Measurements from ENCODE around the gene APBB2. TPM values are rescaled to one million over a fixed set of nuclear protein-coding genes. Genes with fewer than 3 reads are reported as not detected.

Gene APBB2
- total RNA-seq, 4 donors from 2014 or later: 12.2 to 29.2 (median 20.1) TPM

DNA sequence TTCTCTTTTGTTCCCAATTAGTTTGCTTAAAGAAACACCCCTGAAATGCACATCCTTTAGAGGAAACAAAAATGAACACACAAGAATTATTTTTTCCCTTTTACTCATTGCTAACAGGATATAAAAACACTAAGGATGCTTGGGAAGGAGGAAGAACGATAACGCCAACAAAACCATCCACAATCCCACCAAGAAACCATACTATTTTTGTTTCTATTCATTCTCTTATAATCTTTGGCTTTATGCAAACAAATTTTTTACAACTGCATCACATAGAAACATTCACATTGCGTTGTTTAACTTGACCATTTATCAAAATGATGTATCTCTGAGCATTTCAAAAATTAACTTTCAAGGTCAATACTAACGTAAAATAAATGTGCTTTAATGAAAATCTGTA, 12.0 kb downstream of the APBB2 start:
- Histone ChIP-seq H3K27me3 (no peaks in the 10 kb centered on the region), H3K27ac (peak overlapping the region in 1 of 4 donors; percentile 26), H3K9me3 (no peaks in the 10 kb centered on the region), H3K36me3 (no peaks in the 10 kb centered on the region), H3K4me3 (no peak overlapping the region), H3K4me1 (peaks cover 0 to 49% (median 0%) of the 10 kb centered on the region in 3 donors)
- no peak for TF ChIP-seq POLR2A (IDR thresholded peaks at IDR 0.05)
- TF ChIP-seq, protein P1, sequence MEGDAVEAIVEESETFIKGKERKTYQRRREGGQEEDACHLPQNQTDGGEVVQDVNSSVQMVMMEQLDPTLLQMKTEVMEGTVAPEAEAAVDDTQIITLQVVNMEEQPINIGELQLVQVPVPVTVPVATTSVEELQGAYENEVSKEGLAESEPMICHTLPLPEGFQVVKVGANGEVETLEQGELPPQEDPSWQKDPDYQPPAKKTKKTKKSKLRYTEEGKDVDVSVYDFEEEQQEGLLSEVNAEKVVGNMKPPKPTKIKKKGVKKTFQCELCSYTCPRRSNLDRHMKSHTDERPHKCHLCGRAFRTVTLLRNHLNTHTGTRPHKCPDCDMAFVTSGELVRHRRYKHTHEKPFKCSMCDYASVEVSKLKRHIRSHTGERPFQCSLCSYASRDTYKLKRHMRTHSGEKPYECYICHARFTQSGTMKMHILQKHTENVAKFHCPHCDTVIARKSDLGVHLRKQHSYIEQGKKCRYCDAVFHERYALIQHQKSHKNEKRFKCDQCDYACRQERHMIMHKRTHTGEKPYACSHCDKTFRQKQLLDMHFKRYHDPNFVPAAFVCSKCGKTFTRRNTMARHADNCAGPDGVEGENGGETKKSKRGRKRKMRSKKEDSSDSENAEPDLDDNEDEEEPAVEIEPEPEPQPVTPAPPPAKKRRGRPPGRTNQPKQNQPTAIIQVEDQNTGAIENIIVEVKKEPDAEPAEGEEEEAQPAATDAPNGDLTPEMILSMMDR (IDR thresholded peaks at IDR 0.05): no peak
- no peak for DNase-seq
- intact Hi-C loops (cut with DNase I): no loop called here
- 77 to 85% methylated on average over 4 of the region's 4 CpGs for WGBS, 2 donors

DNA sequence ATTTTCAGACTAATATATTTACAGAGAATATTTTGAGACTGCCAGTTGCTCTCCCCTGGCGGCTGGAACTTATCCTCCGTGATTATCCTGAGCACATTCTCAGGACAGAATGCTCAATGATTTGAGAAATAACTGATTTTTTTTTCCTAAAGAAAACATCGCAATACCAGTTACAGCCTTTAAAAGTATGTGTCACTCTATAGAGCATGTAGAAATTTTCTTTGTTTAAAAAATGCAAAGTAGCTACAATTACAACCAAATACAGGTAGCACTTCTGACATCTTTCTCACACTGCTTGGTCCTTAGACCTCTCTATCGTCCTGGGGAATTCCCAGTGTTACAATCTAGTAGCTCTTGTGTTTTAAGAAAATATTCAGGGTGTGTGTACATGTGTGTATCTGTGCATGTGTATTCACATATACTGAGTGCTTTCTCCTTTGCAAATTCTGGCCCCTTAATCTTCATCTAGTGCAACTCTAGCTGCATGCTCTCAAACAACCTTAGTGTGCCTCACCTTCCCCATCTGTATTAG, 13.8 kb downstream of the APBB2 start:
- intact Hi-C loops (cut with DNase I): no loop called here
- Histone ChIP-seq H3K4me1 (peaks cover 0 to 48% (median 0%) of the 10 kb centered on the region in 3 donors), H3K27me3 (no peaks in the 10 kb centered on the region), H3K9me3 (no peaks in the 10 kb centered on the region), H3K36me3 (no peaks in the 10 kb centered on the region), H3K4me3 (no peak overlapping the region), H3K27ac (no peak overlapping the region)
- no peak for DNase-seq
- no peak for TF ChIP-seq POLR2A (IDR thresholded peaks at IDR 0.05)
- TF ChIP-seq, protein P1 (IDR thresholded peaks at IDR 0.05): no peak
- WGBS, 2 donors: 72 to 88% methylated on average over 4 of the region's 4 CpGs

DNA sequence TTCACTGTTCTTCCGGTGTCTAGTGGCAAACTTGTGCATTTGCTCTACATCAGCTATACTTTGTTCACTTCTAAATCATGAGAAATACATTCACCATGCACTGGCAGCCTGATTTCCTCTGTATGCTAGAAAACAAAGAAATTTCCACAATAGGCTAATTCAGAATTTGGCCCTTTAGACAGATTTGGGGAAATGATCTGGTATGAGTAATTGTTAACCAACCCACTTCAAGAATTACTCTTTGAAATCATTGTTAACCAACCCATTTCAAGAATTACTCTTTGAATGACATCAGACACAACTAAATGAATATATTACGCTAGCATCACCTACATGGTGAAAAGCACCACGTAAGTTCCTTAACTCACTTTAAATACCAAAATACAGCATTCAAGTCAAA, 14.6 kb downstream of the APBB2 start:
- Histone ChIP-seq H3K9me3 (no peaks in the 10 kb centered on the region), H3K36me3 (no peaks in the 10 kb centered on the region), H3K4me1 (peaks cover 0 to 40% (median 0%) of the 10 kb centered on the region in 3 donors), H3K27me3 (no peaks in the 10 kb centered on the region), H3K27ac (no peak overlapping the region), H3K4me3 (no peak overlapping the region)
- 80 to 82% methylated on average over 3 of the region's 3 CpGs for WGBS, 2 donors
- TF ChIP-seq, protein P1 (IDR thresholded peaks at IDR 0.05): no peak
- no peak for TF ChIP-seq POLR2A (IDR thresholded peaks at IDR 0.05)
- DNase-seq: no peak
- intact Hi-C loops (cut with DNase I): no loop called here

DNA sequence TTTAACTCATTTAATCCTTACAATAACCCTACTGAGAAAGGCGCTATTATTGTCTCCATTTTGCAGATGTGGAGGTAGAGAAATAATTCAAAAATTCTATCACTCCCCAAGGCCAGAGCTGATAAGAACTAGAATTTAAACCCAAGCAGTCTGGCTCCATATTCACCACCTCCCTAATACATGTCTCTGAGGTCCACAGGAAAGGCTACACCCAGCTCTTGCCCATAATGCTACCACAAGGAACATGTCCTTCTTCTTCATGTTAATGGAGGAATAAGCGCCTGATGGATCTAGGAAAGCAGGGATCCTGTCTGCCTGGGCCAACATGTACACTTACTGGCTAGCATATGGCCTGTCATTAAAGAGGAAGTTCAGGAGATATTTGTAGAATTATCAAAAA, 16.3 kb downstream of the APBB2 start:
- Histone ChIP-seq H3K27me3 (no peaks in the 10 kb centered on the region), H3K36me3 (no peaks in the 10 kb centered on the region), H3K4me1 (peaks cover 0 to 22% (median 0%) of the 10 kb centered on the region in 3 donors), H3K27ac (no peak overlapping the region), H3K4me3 (no peak overlapping the region), H3K9me3 (no peaks in the 10 kb centered on the region)
- TF ChIP-seq, protein P1 (IDR thresholded peaks at IDR 0.05): no peak
- TF ChIP-seq POLR2A (IDR thresholded peaks at IDR 0.05): no peak
- DNase-seq: no peak
- WGBS, 2 donors: 95% methylated on average over 2 of the region's 2 CpGs
- intact Hi-C loops (cut with DNase I): no loop called here

DNA sequence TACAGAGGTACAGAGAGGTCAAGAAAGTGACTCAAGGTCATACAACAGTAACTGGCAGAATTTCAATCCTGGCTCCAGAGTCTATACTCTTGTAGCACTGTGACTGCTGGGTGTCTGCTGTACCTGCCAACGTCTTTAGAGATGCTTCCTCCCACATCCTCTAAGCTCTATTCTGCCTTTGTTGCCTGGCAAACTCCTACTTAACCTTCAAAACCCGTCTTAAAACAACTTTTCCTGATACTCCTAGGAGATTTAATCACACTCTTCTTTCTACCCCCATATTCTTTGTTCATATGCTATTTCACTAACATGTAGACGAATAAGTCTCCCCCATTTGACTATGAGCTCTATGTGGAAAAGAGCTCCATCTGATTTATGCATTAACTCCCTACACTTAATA, 16.8 kb downstream of the APBB2 start:
- Histone ChIP-seq H3K27ac (no peak overlapping the region), H3K27me3 (no peaks in the 10 kb centered on the region), H3K4me1 (peaks cover 0 to 17% (median 0%) of the 10 kb centered on the region in 3 donors), H3K36me3 (no peaks in the 10 kb centered on the region), H3K4me3 (no peak overlapping the region), H3K9me3 (no peaks in the 10 kb centered on the region)
- 68 to 90% methylated on average over 3 of the region's 3 CpGs for WGBS, 2 donors
- intact Hi-C loops (cut with DNase I): no loop called here
- TF ChIP-seq, protein P1 (IDR thresholded peaks at IDR 0.05): no peak
- no peak for TF ChIP-seq POLR2A (IDR thresholded peaks at IDR 0.05)
- no peak for DNase-seq
